GM21786 (cell line): ENCODE measurements around the gene MMS22L.
A peak's percentile ranks its signal among the peaks of the same experiment; 100 is the strongest.

Source experiments
- ATAC-seq: cut with Tn5 transposase; IDR thresholded peaks from one replicate; pipeline ENCODE4 v1.9.1; 2021; ENCODE audit not compliant: unreplicated experiment

The MMS22L gene, protein sequence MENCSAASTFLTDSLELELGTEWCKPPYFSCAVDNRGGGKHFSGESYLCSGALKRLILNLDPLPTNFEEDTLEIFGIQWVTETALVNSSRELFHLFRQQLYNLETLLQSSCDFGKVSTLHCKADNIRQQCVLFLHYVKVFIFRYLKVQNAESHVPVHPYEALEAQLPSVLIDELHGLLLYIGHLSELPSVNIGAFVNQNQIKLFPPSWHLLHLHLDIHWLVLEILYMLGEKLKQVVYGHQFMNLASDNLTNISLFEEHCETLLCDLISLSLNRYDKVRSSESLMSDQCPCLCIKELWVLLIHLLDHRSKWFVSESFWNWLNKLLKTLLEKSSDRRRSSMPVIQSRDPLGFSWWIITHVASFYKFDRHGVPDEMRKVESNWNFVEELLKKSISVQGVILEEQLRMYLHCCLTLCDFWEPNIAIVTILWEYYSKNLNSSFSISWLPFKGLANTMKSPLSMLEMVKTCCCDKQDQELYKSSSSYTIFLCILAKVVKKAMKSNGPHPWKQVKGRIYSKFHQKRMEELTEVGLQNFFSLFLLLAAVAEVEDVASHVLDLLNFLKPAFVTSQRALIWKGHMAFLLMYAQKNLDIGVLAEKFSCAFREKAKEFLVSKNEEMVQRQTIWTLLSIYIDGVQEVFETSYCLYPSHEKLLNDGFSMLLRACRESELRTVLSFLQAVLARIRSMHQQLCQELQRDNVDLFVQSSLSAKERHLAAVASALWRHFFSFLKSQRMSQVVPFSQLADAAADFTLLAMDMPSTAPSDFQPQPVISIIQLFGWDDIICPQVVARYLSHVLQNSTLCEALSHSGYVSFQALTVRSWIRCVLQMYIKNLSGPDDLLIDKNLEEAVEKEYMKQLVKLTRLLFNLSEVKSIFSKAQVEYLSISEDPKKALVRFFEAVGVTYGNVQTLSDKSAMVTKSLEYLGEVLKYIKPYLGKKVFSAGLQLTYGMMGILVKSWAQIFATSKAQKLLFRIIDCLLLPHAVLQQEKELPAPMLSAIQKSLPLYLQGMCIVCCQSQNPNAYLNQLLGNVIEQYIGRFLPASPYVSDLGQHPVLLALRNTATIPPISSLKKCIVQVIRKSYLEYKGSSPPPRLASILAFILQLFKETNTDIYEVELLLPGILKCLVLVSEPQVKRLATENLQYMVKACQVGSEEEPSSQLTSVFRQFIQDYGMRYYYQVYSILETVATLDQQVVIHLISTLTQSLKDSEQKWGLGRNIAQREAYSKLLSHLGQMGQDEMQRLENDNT

DNA sequence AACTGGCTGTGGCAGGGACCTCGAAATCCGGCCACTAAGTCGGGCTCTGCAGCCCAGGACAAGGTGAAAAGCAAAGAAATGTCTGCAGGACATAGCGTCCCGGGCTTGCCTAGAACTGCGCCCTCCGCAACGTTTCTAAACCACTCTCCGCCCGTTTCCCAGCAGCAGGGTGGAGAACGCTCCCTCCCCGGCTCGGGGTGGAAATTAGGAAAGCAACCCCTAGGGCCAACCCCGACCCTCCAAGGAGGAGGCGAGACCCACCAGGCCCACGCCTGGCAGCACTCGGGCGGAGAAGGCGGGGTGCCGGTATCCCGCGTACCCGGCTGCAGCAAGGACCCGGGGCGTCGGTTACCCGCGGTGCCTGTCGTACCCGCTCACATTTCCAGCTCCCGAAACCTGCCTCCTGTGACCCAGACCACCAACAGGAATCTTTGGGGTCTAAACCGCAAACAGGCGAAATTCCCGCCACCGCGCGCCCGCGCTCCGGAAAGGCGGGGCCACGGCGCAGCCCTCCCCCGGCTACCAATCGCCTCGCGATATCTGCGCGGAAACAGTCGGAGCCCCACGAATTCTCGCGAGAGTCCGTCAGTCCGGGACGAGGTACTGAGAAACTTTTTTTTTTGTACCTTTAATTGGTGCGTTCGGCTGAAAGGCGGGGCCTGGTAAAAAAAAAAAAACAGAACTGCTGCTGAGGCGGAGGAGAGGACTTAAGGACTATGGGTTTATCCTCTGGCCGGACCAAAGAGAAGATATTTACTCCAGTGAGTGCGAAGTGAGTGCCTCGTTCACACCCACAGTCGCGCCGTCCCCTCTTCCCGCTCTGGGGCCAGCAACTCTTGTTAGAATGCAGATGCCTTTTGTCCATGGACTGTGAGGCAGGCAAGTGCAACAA lies at the start of gene MMS22L:
Gene MMS22L, minus strand, starts transcription at position 491 of the 892 bp plus-strand sequence. CDS start 739 bp downstream, outside the sequence.
- ATAC-seq: peak; percentile 98

DNA sequence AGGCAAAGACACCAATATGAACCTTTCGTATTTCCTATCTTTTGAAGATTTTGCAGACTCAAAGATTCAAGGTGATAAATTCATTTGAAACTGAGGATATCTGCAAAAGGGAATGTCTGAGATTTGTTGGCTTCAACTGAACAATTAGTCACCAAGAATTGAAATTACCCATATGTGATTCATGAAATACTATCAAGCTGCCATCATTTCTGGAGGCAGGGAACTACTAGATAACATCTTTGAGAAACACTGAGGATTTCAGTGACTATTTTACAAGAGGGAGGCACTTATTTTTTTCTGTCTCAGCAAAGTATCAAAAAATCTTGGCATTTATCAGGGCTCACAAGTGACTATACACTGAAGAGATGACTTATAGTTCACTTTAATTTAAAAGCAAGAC lies 39.8 kb upstream of the MMS22L start:
- ATAC-seq: no peak

DNA sequence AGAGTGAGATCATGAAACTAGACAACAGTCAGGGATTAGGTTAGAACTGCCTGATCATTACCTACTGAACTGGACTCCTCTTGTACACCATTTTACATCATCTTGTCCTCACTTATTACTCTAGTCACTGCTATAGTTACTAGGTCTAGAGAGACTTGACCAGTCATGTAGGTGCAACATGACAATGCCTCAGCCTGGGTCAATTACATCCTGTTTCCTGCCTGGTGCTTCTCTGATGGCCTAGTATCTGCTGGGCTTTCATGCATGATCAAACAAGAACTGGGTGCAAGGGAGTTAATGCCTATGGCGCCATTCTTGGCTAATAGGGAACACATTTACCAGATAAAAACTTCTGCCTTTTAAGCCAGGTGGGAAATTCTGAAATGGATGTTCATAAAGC lies 39.2 kb upstream of the MMS22L start:
- ATAC-seq: no peak

DNA sequence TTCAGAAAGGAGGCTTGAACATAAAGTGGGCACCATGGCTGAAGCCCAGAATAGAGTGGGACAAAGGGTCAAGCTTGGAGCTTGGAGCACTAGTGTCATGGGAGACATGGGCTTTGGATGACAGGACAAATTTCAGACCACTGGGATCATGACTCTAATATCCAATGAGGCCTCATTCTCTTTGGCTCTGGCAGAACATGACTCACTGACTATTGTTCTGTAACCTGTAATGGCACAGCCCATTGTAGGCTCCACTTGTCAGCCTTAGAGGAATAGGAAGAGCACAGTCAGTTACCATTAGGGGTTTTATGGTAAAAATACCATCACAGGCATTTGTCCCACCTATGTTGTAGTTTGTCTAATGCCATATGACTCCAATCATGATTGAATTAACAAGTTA lies 34.0 kb upstream of the MMS22L start:
- ATAC-seq: no peak

DNA sequence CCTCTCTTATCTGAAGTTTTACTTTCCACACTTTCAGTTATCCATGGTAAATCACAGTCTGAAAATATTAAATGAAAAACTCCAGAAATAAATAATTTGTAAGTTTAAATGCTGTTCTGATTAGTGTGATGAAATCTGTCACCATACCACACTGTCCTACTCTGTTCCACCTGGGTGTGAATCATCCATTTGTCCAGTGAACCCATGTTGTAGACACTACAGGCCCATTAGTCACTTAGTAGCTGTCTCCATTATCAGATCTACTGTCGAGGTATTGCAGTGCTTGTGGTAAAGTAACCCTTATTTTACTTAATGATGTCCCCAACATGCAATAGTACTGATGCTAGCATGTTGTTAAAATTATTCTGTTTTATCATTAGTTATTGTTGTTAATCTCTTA lies 29.2 kb upstream of the MMS22L start:
- ATAC-seq: no peak

DNA sequence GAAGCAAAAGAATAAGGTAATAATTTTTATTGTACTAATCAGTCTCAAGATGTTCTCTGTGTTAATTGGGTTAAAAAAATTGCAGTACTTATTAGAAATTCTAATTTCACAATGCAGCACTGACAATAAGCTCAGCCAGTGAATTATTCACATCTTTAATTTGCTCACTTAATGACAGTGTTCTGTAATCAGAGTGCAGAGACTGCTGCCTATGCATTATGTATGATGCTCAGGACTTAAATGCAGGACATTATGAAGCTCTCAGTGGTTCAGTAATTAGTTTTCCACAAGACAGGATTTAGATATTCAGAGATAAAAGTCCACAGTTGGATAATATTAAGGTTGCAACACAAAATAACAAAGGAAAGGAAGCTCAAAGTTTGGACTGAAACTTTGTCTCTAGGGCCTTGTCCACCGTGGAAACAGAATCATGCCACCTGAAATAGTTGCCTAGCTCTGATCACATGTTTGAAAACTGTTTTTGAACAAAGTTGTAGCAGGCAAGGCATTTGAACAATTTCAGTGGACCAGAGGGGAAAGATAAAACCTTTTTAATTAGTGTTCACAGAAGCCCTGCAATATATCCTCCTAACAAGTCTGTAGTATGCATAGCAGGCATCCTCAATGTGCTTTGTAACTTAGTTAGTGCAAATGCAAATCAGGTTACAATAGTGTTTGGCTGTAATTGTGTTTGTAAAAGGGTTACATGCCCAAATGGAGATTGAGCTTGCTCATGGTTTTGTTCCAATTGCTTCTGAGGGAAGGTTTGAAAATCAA lies 23.7 kb upstream of the MMS22L start:
- ATAC-seq: no peak

DNA sequence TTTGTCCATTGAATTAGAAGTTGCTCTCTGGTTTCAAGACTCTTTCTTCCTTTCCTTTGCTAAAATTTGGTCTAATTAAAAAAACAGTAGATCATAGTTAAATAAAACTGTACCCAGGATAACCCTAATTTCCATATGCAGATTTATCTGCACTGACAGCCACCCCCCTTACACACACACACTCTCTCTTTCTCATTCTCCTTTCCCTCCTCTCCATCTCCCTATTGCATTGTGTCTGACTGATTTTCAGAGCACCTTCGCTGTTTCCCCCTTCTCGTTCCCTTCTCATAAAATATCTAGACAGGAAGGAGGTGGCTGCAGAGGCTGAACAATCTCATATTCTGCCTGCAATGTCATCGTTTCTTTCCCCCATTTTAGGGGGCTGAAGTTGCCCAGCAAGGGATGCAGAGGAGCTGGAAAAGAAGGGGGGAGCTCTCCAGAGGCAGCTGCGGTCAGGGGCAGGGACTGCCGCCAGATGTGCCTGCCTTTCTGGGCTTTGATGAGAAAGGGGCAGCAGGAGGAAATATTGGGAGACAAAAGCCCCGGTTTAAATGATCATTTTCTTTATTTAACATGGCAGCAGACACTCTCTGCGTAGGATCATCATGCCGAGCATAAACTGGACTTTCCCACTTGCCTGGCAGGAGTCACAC lies 22.5 kb upstream of the MMS22L start:
- ATAC-seq: no peak

DNA sequence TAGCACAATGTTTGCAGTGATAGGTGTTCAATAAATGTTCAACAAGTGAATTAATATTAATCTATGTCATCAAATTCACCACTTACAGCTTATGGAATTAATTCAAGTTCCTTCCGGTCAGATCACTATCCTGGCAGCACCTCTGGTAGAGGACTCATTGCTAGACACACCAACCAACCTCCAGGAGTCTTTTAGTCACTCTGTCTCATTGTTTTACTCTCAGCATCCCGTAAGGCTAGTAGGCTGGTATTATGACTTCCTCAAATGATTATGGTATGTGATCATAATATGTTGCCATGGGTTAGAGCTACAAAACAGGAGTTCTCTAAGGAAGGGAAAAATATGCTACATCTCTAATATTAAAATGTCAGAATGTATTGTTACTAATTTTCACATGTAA lies 21.7 kb upstream of the MMS22L start:
- no peak for ATAC-seq

DNA sequence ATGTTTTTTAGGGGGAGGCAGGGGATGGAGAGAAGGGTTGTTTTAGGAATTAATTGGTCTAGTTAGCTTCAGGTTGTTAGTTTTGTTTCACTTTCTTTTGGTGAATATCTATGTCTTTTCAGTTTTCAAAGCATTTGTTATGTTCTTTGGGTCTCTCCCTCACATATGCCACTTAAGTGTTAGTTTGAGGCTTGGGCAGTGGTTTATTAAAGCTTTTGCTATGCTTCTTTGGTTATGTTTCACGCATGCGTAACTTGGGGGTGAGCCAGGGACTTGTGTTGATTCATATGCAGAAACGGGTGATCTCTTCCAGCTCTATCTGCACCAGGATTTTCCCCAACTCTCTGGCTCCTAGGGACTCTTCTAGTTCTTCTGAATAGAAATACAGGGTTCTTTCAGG lies 11.4 kb upstream of the MMS22L start:
- peak; percentile 66 for ATAC-seq

DNA sequence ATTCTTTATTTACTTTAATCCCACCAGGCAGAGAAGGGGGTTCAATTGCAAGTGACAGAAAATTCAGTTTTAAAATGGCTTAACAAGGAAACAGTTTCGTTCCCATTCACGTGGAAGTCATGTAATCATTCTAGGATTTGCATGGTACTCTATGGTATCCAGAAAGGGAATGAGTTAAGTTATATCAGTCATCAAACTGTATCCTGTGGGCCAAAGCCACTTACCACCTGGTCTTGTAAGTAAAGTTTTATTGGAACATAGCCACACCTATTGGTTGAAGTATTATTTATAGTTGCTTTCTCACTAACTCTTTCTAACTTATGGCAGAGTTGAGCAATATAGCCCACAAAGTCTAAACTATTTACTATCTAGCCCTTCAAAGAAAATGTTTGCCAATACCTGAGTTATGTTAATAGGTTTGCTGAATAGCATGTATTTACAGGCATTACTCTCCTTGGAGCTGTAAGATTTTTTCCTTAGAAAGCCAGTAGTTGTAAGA lies 10.2 kb upstream of the MMS22L start:
- ATAC-seq: no peak

DNA sequence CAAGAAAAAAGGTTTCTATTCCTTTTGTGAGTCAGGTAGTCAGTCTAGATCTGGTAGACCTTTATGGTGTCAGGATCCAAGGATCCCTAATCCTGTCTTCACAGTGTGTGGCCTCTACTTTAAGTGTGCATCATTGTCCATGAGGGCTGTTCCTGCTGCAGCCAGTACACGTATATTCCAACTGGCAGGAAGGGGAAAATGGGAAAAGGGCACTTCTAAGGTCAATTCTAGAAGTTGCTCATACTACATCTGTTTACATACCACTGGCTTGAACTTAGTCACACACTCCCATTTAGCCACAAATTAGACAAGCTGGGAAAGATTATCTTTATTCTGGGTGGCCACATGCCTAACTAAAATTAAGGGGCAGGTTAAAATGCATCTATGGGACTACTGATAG lies 9.7 kb upstream of the MMS22L start:
- ATAC-seq: no peak

DNA sequence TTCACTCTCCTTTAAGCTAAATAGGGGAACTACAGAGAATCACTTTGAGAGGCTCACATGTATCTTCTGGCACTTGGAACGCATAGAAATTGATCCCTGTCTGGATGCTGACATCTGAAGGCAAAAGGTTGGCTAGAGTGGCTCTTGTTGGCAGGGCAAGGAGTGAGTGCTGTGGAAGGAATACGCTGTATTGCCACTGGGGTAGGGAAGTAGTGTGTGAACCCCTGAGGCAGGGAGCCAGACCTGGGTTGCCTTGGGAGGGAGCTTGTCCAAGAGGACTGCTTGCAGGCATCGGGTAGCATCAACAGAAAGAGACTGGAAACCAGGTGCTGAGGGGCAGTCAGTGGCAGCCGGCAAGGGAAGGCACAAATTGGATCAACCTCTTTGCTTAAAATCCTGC lies 8.9 kb upstream of the MMS22L start:
- ATAC-seq: no peak

DNA sequence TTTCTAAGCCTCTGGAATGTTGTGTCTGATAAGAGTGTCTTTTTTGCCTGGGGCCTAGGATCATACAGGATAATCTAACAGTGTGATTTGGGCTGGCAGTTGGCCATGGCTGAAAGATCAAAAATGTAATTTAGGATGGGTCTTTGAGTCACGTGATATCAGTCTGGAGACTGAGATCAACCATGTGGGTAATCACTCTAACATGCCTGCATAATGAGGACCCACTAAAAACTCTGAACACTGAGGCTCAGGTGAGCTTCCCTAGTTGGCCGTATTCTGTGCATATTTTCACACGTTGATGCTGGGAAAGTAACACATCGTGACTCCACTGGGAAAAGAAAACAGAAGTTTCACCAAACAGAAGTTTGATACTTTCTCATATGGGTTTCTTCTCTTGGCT lies 6.3 kb upstream of the MMS22L start:
- no peak for ATAC-seq

DNA sequence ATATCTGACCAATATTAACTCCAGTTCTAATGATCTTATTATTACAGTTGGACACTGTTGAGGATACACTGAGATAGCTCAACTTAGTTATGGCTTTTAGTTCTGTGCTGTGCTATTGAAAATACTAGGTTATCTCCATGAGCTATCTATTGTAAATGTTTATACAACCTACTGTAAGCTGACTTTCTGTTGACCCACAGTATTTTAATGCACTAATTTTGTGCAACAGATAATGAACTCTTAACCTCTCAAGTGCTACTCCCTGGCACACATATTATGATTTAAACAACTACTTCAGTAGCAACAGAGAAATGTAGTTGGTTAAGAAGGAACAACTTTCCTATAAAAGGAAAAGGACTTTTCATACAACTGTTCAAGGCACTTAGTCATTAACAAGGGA lies 5.2 kb upstream of the MMS22L start:
- ATAC-seq: no peak

DNA sequence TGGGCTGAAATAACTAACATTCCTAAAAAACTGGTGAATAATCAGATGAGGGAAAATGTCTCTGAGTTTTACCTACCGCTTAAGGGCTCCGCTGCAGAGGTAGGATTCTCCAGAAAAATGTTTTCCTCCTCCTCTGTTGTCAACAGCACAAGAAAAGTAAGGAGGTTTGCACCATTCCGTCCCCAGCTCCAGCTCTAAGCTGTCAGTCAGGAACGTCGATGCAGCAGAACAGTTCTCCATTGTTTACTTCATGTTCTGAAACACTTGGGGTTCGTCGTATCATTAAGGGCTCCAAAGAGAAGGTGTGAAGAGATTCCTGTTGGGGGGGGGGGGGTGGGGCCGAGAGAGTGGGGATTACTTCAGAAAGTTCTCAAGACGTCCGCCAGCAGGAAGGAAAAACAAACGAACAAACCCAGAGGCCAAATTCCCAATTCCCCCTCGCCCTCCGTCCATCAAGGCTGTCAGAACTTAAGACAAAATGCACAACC lies 734 bp downstream of the MMS22L start:
- ATAC-seq: peak; percentile 0

DNA sequence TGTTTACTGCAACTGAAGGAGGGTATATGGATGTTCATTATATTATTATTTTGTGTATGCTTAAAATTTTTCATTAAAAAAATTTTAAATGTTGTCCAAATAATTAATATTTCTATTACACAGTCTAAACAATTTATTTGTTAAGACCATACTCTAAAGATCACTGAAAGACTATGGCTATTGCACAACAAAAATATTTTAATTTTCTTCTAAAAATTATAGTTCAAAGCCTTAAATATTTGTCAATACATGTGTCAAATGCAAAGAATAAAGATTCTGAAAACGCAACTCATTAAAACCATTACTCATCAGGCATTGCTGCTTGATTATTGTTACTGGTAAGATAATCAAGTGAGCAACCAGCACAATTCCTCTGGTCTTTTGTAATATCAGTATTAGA lies 2.2 kb downstream of the MMS22L start:
- no peak for ATAC-seq

DNA sequence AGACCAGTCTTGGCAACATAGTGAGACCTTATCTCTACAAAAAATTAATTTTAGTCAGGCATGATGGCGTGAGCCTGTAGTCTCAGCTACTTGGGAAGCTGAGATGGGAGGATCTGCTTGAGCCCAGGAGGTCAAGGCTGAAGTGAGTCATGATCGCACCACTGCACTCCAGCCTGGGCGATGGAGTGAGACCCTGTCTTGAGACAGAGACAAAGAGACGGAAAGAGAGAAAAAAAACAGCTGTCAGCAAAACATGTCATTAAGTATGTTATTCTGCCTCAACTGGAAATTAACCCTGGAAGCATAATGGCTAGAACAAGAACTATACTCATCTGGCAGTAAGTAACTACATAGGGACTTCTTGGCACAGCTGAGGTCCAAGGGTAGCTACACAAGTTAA lies 7.2 kb downstream of the MMS22L start:
- no peak for ATAC-seq

DNA sequence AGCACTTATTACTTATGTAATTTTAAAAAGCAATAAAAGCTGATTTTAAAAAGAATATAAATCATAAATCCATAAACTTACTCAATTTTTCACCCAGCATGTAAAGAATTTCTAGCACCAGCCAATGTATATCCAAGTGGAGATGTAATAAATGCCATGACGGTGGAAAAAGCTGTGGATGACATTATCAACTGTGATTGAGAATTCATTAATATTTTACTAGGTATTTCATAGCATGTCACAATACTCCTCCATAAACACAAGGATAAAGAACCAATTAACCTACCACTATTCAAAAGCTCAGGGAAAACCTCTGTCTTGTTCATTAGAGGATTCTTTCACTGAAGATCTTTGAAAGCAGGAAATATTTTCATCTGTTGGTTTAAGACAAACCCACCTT lies 13.2 kb downstream of the MMS22L start:
- ATAC-seq: no peak

DNA sequence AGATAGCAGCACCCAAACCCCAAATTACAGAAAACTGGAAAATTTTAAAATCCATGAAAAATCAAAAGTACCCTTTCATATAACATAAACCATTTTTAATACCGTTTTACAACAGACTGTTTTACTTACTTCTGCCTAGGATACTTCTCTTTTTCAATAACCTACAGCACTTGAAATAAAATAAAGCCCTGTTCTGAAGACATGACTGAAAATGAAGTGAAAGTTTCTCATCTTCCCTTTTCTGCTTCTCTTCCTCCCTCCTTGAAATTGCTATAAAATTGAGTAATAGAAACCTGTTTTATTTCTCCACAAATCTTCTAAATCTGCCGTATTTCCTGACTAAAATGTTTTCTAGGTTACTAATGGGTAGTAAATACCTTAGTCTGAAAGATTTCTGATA lies 20.3 kb downstream of the MMS22L start:
- no peak for ATAC-seq
